ENCODE results near the gene SOX12.

DNA sequence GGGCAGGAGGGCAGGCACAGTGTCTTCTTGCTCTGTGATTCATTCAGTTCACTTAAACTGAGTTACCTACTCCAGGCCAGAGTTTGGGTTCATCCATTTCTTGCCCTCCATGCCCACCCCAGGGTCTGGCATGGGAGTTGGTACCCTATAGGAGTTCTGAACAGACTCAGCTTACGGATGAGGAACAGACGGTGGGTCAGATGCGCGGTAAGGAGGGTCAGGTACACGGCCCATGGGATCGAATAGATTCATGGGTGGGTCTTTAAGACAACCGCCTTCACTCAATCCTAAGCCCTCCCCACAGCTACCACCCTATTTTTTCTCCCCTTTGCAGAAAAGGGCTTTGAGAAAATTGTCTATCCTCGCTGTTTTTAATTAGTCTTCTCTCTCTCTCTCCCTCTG is 42.1 kb downstream of the SOX12 start:
- TF ChIP-seq, protein P1, sequence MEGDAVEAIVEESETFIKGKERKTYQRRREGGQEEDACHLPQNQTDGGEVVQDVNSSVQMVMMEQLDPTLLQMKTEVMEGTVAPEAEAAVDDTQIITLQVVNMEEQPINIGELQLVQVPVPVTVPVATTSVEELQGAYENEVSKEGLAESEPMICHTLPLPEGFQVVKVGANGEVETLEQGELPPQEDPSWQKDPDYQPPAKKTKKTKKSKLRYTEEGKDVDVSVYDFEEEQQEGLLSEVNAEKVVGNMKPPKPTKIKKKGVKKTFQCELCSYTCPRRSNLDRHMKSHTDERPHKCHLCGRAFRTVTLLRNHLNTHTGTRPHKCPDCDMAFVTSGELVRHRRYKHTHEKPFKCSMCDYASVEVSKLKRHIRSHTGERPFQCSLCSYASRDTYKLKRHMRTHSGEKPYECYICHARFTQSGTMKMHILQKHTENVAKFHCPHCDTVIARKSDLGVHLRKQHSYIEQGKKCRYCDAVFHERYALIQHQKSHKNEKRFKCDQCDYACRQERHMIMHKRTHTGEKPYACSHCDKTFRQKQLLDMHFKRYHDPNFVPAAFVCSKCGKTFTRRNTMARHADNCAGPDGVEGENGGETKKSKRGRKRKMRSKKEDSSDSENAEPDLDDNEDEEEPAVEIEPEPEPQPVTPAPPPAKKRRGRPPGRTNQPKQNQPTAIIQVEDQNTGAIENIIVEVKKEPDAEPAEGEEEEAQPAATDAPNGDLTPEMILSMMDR (IDR thresholded peaks at IDR 0.05; ENCODE audit: poor library complexity) = no peak
- TF ChIP-seq EZH2phosphoT487 (IDR thresholded peaks at IDR 0.05; ENCODE audit: low read depth, severe bottlenecking, unreplicated experiment) = no peak

Measured in hepatocyte (in vitro differentiated cells).